HepG2 (cell line): ENCODE data around the gene ATP2C2. TPM values are rescaled to one million over a fixed set of nuclear protein-coding genes. Genes with fewer than 3 reads are reported as not detected.
"Not testable (repeated sequence)": the region's sequence is repeated elsewhere in the genome, so short reads cannot be mapped to it uniquely, and the experiment has no call there.

Experiments used
- ATAC-seq: fragments of 200-7000 bp; cut with Tn5 transposase; 3 replicates; pipeline ENCODE4 v1.9.1; 2020; ENCODE audit warnings: mild to moderate bottlenecking, moderate library complexity
- BruUV-seq: library from RNA; stranded (reverse); fragments of 400-500 nt; replicated peaks from 2 replicates; lab custom pipeline; 2021; lab: Mats Ljungman, UMichigan
- CTCF ChIA-PET: fragments of 300-600 bp; formaldehyde crosslinking; extraction: SDS; loops from one replicate; lab custom pipeline; 2021; ENCODE audit warnings: low total read pairs, inconsistent platforms, low intra/inter-chr PET ratio; lab: Yijun Ruan, JAX
- POLR2A ChIA-PET: fragments of 350-600 bp; sonication (Branson Sonifier 250); formaldehyde crosslinking; loops from one replicate; lab custom pipeline; 2020; ENCODE audit warnings: antibody characterized with exemption, inconsistent platforms; lab: Yijun Ruan, JAX
- DNase-seq: peaks from one replicate; pipeline ENCODE4 v3.0.0-alpha.2; 2015; ENCODE audit warnings: low spot score
- FAIRE-seq: peaks from 3 replicates; lab custom pipeline; 2011; peaks lifted over from hg19 to GRCh38; lab: Jason Lieb, UNC
- H2AFZ ChIP-seq: one replicate; pipeline ENCODE4 v1.6.1; 2011; ENCODE audit warnings: low read length, inconsistent platforms
- H3K27ac ChIP-seq: fragments of 300-600 bp; 3 replicates; pipeline ENCODE4 v1.8.0; 2011; ENCODE audit warnings: mixed run types, mild to moderate bottlenecking, mixed read lengths, low read length, inconsistent platforms; ENCODE audit not compliant: insufficient read depth; ENCODE audit errors: extremely low read length
- H3K27me3 ChIP-seq, 2 experiments: fragments of 200-600 bp in 1 of 2; 2 replicates in 1 of 2; 3 replicates in 1 of 2; pipeline versions ENCODE4 v1.6.0 to v1.8.0; 2011; ENCODE audit warnings: low read length in 2 of 2, mild to moderate bottlenecking in 2 of 2, moderate library complexity in 2 of 2, inconsistent platforms in 1 of 2; ENCODE audit not compliant: insufficient read depth in 2 of 2, control insufficient read depth in 1 of 2
- H3K36me3 ChIP-seq, 2 experiments: fragments of 200-600 bp in 1 of 2; replicated peaks in 1 of 2; 2 replicates in 1 of 2; 3 replicates in 1 of 2; pipeline versions ENCODE4 v1.5.1 to v1.8.0; 2011; ENCODE audit warnings: low read length in 2 of 2, inconsistent platforms in 1 of 2; ENCODE audit not compliant: insufficient read depth in 2 of 2, control insufficient read depth in 1 of 2
- H3K4me1 ChIP-seq: 2 replicates; pipeline ENCODE4 v1.5.1; 2012; ENCODE audit warnings: low read length, inconsistent platforms; ENCODE audit not compliant: insufficient read depth
- H3K4me2 ChIP-seq: 2 replicates; pipeline ENCODE4 v1.6.0; 2011; ENCODE audit warnings: low read depth, low read length, inconsistent platforms
- H3K4me3 ChIP-seq, 3 experiments: fragments of 200-600 bp in 1 of 3; sonication (generic), shearing (Covaris generic) in 1 of 3; replicated peaks in 1 of 3; 2 replicates each; pipeline ENCODE4 v1.5.1; 2011 to 2016; ENCODE audit warnings: low read length in 3 of 3, inconsistent platforms in 2 of 3, low read depth in 2 of 3, mild to moderate bottlenecking in 2 of 3, control low read depth in 1 of 3, mixed read lengths in 1 of 3; ENCODE audit not compliant: insufficient read depth in 1 of 3
- H3K79me2 ChIP-seq: one replicate; pipeline ENCODE4 v1.6.1; 2011; ENCODE audit warnings: low read length, inconsistent platforms; ENCODE audit not compliant: insufficient read depth
- H3K9ac ChIP-seq: 2 replicates; pipeline ENCODE4 v1.6.0; 2011; ENCODE audit warnings: mild to moderate bottlenecking, low read depth, low read length, inconsistent platforms; ENCODE audit not compliant: insufficient read depth
- H3K9me3 ChIP-seq: 2 replicates; pipeline ENCODE4 v1.5.1; 2012; ENCODE audit warnings: mild to moderate bottlenecking, low read length
- H4K20me1 ChIP-seq: 2 replicates; pipeline ENCODE4 v1.6.0; 2011; ENCODE audit warnings: inconsistent platforms, mild to moderate bottlenecking, low read length, moderate library complexity; ENCODE audit not compliant: insufficient read depth
- BORCS8-MEF2B ChIP-seq: sonication (generic); formaldehyde crosslinking; IDR thresholded peaks from 2 replicates; pipeline ENCODE4 v1.8.0; 2022; ENCODE audit warnings: mild to moderate bottlenecking, missing genetic modification reagents
- DR1 ChIP-seq: sonication (generic); formaldehyde crosslinking; IDR thresholded peaks from 2 replicates; pipeline ENCODE4 v1.8.0; 2021; ENCODE audit warnings: mild to moderate bottlenecking, missing genetic modification reagents, inconsistent platforms
- GATA4 ChIP-seq: sonication (generic); IDR thresholded peaks from 2 replicates; pipeline ENCODE4 v1.6.1; 2016; ENCODE audit warnings: antibody characterized with exemption, low read depth, borderline replicate concordance
- HNRNPH1 ChIP-seq: fragments of 200-400 bp; formaldehyde crosslinking; optimal IDR thresholded peaks from 2 replicates; pipeline ENCODE3; 2017; ENCODE audit warnings: mild to moderate bottlenecking, low read depth, low read length
- JUND ChIP-seq: sonication (generic); formaldehyde crosslinking; IDR thresholded peaks from 2 replicates; pipeline ENCODE4 v1.8.0; 2022; ENCODE audit warnings: mild to moderate bottlenecking, missing genetic modification reagents
- KMT2A ChIP-seq: sonication (generic); formaldehyde crosslinking; IDR thresholded peaks from 2 replicates; pipeline ENCODE4 v1.4.0; 2020; ENCODE audit warnings: missing genetic modification reagents
- MLLT10 ChIP-seq: sonication (generic); formaldehyde crosslinking; IDR thresholded peaks from 2 replicates; pipeline ENCODE4 v1.4.0; 2020; ENCODE audit warnings: missing genetic modification reagents
- POLR2AphosphoS5 ChIP-seq: IDR thresholded peaks from 2 replicates; pipeline ENCODE4 v1.6.1; 2012; ENCODE audit warnings: low read depth, low read length
- ZNF329 ChIP-seq: sonication (generic); formaldehyde crosslinking; IDR thresholded peaks from 2 replicates; pipeline ENCODE4 v1.9.0; 2021; ENCODE audit warnings: low read depth, mild to moderate bottlenecking, missing genetic modification reagents
- ZNF501 ChIP-seq: sonication (generic); formaldehyde crosslinking; IDR thresholded peaks from 2 replicates; pipeline ENCODE4 v1.5.1; 2020; ENCODE audit warnings: mild to moderate bottlenecking, moderate library complexity, missing genetic modification reagents
- ZNF652 ChIP-seq: IDR thresholded peaks from 2 replicates; pipeline ENCODE4 v1.6.1; 2016; ENCODE audit warnings: low read depth, borderline replicate concordance
- ZNF841 ChIP-seq: sonication (generic); formaldehyde crosslinking; IDR thresholded peaks from 2 replicates; pipeline ENCODE4 v1.8.1; 2023; ENCODE audit warnings: missing genetic modification reagents, borderline replicate concordance
- WGBS: methylation state at CpG from one replicate; pipeline ENCODE4 v1.1.6; 2017; ENCODE audit warnings: low lambda C conversion rate; 5-methylcytosine and 5-hydroxymethylcytosine counted together
- in situ Hi-C: cut with HindIII; loops from 2 replicates; pipeline ENCODE4 v1.10.0; 2017; ENCODE audit warnings: low pct_unique_long_range_greater_than_20kb; ENCODE audit not compliant: extremely low pct_ligation_motif_present
- intact Hi-C: fragments of 100-400 bp; cut with micrococcal nuclease; formaldehyde crosslinking; loops from one replicate; pipeline ENCODE4 v1.10.0; 2022; ENCODE audit not compliant: unreplicated experiment
- polyA plus RNA-seq, 8 experiments: library from polyadenylated mRNA; depleted of rRNA in 3 of 8; stranded (reverse) in 7 of 8; unstranded in 1 of 8; fragments of >200 nt; fragmentation: Illumina TruSeq in 4 of 8; extraction: Trizol in 4 of 8; gene quantifications; 2 replicates each; pipeline versions ENCODE4 v1.2.1 to v1.2.3, GENCODE V29; 2011 to 2016; ENCODE audit warnings: low read depth in 4 of 8, missing spikeins in 1 of 8, mixed read lengths in 1 of 8; ENCODE audit not compliant: insufficient read depth in 1 of 8
- total RNA-seq, 5 experiments: library from RNA; depleted of rRNA; stranded (reverse); fragments of >200 nt; fragmentation: Illumina TruSeq; extraction: Trizol; gene quantifications; 2 replicates each; pipeline ENCODE4 v1.2.3, GENCODE V29; 2016; ENCODE audit warnings: low read depth in 1 of 5
- TF ChIP-seq, protein P1 (sequence below): sonication (generic); formaldehyde crosslinking; conservative IDR thresholded peaks from 2 replicates; pipeline ENCODE4 v1.4.0; 2020; ENCODE audit warnings: missing genetic modification reagents
- TF ChIP-seq, protein P2 (sequence below): sonication (generic); formaldehyde crosslinking; IDR thresholded peaks from 2 replicates; pipeline ENCODE4 v1.4.0; 2020; ENCODE audit warnings: mild to moderate bottlenecking, missing genetic modification reagents, borderline replicate concordance

ATP2C2 gene
- total and polyA plus RNA-seq, 2 of the 13 experiments (the other 11 are each of a cell fraction or from before 2014, with no cell fraction given), result 0.07 TPM; not detected in 1

DNA sequence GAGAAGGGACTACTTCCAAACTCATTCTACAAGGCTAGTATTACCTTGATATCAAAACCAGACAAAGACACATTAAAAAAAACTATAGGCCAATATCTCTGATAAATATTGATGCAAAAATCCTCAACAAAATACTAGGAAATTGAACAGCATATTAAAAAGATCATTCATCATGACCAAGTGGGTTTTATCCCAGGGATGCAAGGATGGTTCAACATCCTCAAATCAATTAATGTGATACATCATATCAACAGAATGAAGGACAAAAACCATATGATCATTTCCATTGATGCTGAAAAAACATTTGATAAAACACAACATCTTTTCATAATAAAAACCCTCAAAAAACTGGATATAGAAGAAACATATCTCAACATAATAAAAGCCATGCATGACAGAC is 31.1 kb upstream of the ATP2C2 start:
- POLR2A ChIA-PET, BruUV-seq, intact Hi-C loops, H3K9me3 ChIP-seq, H3K36me3 ChIP-seq, H2AFZ ChIP-seq, H3K4me2 ChIP-seq, H3K4me3 ChIP-seq, H3K79me2 ChIP-seq, H3K4me1 ChIP-seq, CTCF ChIA-PET, H4K20me1 ChIP-seq, H3K9ac ChIP-seq, in situ Hi-C loops, ATAC-seq, FAIRE-seq, DNase-seq, H3K27ac ChIP-seq: not testable (repeated sequence)
- peaks cover 5 to 32% of the 10 kb centered on the region in 2 experiments for H3K27me3 ChIP-seq

DNA sequence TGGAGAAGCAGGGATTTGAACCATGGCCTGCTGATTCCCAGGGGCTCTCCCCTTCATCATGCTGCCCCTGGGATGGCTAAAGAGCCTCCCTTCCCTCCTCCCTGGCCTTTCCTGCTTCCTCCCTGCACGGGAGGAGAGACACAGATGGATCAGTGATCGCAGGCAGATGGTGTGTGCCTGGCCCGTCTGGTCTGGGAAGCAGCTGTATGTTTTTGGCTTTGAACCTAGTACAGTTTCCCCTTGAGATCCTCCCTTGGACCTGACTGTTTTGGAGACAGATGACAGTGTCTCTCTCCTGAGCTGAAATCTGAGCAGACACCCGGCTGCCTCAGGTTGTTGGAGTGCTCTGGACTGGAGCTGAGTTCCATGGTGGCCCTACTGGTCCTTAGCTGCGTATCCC is 29.0 kb upstream of the ATP2C2 start:
- TF ChIP-seq HNRNPH1, result no peak
- no peak for TF ChIP-seq POLR2AphosphoS5
- no peak for TF ChIP-seq ZNF501 (CRISPR knock-in tag)
- TF ChIP-seq DR1 (CRISPR knock-in tag), result no peak
- TF ChIP-seq JUND, result no peak
- no peak for TF ChIP-seq ZNF841 (CRISPR knock-in tag)
- no peak for TF ChIP-seq GATA4
- no peak for TF ChIP-seq ZNF329
- no peak for TF ChIP-seq ZNF652 (CRISPR knock-in tag)
- TF ChIP-seq, protein P1, sequence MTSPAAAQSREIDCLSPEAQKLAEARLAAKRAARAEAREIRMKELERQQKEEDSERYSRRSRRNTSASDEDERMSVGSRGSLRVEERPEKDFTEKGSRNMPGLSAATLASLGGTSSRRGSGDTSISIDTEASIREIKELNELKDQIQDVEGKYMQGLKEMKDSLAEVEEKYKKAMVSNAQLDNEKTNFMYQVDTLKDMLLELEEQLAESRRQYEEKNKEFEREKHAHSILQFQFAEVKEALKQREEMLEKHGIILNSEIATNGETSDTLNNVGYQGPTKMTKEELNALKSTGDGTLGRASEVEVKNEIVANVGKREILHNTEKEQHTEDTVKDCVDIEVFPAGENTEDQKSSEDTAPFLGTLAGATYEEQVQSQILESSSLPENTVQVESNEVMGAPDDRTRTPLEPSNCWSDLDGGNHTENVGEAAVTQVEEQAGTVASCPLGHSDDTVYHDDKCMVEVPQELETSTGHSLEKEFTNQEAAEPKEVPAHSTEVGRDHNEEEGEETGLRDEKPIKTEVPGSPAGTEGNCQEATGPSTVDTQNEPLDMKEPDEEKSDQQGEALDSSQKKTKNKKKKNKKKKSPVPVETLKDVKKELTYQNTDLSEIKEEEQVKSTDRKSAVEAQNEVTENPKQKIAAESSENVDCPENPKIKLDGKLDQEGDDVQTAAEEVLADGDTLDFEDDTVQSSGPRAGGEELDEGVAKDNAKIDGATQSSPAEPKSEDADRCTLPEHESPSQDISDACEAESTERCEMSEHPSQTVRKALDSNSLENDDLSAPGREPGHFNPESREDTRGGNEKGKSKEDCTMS (CRISPR knock-in tag), result no peak
- no peak for TF ChIP-seq MLLT10 (CRISPR knock-in tag)
- TF ChIP-seq BORCS8-MEF2B (CRISPR knock-in tag), result no peak
- TF ChIP-seq, protein P2, sequence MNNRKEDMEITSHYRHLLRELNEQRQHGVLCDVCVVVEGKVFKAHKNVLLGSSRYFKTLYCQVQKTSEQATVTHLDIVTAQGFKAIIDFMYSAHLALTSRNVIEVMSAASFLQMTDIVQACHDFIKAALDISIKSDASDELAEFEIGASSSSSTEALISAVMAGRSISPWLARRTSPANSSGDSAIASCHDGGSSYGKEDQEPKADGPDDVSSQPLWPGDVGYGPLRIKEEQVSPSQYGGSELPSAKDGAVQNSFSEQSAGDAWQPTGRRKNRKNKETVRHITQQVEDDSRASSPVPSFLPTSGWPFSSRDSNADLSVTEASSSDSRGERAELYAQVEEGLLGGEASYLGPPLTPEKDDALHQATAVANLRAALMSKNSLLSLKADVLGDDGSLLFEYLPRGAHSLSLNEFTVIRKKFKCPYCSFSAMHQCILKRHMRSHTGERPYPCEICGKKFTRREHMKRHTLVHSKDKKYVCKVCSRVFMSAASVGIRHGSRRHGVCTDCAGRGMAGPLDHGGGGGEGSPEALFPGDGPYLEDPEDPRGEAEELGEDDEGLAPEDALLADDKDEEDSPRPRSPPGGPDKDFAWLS (CRISPR knock-in tag), result no peak
- TF ChIP-seq KMT2A, result no peak
- BruUV-seq, result no TSS peak
- ChIA-PET POLR2A (no interaction called here), CTCF (no interaction called here)
- no peak for FAIRE-seq
- Histone ChIP-seq H3K9me3 (no peaks in the 10 kb centered on the region), H3K27me3 (peaks cover 3 to 31% of the 10 kb centered on the region in 2 experiments), H2AFZ (no peak overlapping the region), H4K20me1 (no peaks in the 10 kb centered on the region), H3K4me3 (no peak overlapping the region), H3K4me2 (no peak overlapping the region), H3K27ac (no peak overlapping the region), H3K4me1 (no peaks in the 10 kb centered on the region), H3K36me3 (no peaks in the 10 kb centered on the region), H3K9ac (no peak overlapping the region), H3K79me2 (no peaks in the 10 kb centered on the region)
- ATAC-seq, result no peak
- 20% methylated on average over 4 of the region's 5 CpGs for WGBS
- intact Hi-C loops, result no loop called here
- in situ Hi-C loops, result no loop called here
- no peak for DNase-seq
